EL (cell line): ENCODE data around the gene FAM83D.
A peak's percentile ranks its signal among the peaks of the same experiment; 100 is the strongest.

Source experiments
- DNase-seq: peaks from one replicate; pipeline ENCODE4 v3.0.0-alpha.2; 2016

The FAM83D gene

GRCh38 chr20:38895098-38895949 lies 30.9 kb upstream of the FAM83D start:
- no peak for DNase-seq

GRCh38 chr20:38896009-38896594 lies 30.1 kb upstream of the FAM83D start:
- no peak for DNase-seq

GRCh38 chr20:38897267-38897666 lies 28.9 kb upstream of the FAM83D start:
- DNase-seq = no peak

- DNase-seq = no peak
Measured at GRCh38 chr20:38900606-38901005, 25.6 kb upstream of the FAM83D start.

GRCh38 chr20:38902601-38903000 lies 23.6 kb upstream of the FAM83D start:
- DNase-seq = no peak

GRCh38 chr20:38903335-38903734 lies 22.9 kb upstream of the FAM83D start:
- DNase-seq = no peak

- DNase-seq = no peak
Measured at GRCh38 chr20:38905375-38905774, 20.8 kb upstream of the FAM83D start.

GRCh38 chr20:38907918-38908677 lies 18.1 kb upstream of the FAM83D start:
- no peak for DNase-seq

- no peak for DNase-seq
Measured at GRCh38 chr20:38915355-38915754, 10.9 kb upstream of the FAM83D start.

- DNase-seq = no peak
Measured at GRCh38 chr20:38917657-38918056, 8.6 kb upstream of the FAM83D start.

- DNase-seq = no peak
Measured at GRCh38 chr20:38918172-38918571, 8.0 kb upstream of the FAM83D start.

- no peak for DNase-seq
Measured at GRCh38 chr20:38919683-38920082, 6.5 kb upstream of the FAM83D start.

- no peak for DNase-seq
Measured at GRCh38 chr20:38920411-38920810, 5.8 kb upstream of the FAM83D start.

- DNase-seq = no peak
Measured at GRCh38 chr20:38920851-38921250, 5.4 kb upstream of the FAM83D start.

- no peak for DNase-seq
Measured at GRCh38 chr20:38924718-38925117, 1.5 kb upstream of the FAM83D start.

GRCh38 chr20:38926934-38927616 lies 858 bp downstream of the FAM83D start:
- peak; percentile 38 for DNase-seq

GRCh38 chr20:38927902-38928578 lies 1.8 kb downstream of the FAM83D start:
- peak; percentile 21 for DNase-seq

GRCh38 chr20:38930242-38930569 lies 4.0 kb downstream of the FAM83D start:
- no peak for DNase-seq

- DNase-seq = no peak
Measured at GRCh38 chr20:38931984-38932383, 5.8 kb downstream of the FAM83D start.

- DNase-seq = peak; percentile 51
Measured at GRCh38 chr20:38932457-38933120, 6.4 kb downstream of the FAM83D start.

GRCh38 chr20:38934530-38934929 lies 8.3 kb downstream of the FAM83D start:
- DNase-seq = no peak

GRCh38 chr20:38935285-38935684 lies 9.1 kb downstream of the FAM83D start:
- DNase-seq = peak; percentile 38
